Esophagus muscularis mucosa (tissue), 4 donors: Measurements from ENCODE around the gene ULK1. TPM values are rescaled to one million over a fixed set of nuclear protein-coding genes. Genes with fewer than 3 reads are reported as not detected.

Source experiments
- DNase-seq: peaks from one replicate; pipeline ENCODE4 v3.0.0-alpha.2; 2017; ENCODE audit errors: extremely low spot score
- H3K27ac ChIP-seq, 4 donors: fragments of 200-600 bp; sonication (generic); replicated peaks in 1 of 4; 1 replicate in 3 of 4; 2 replicates in 1 of 4; pipeline ENCODE4 v1.5.1; 2016 to 2019; ENCODE audit warnings: mild to moderate bottlenecking in 1 of 4
- H3K27me3 ChIP-seq, 4 donors: fragments of 200-600 bp; sonication (generic); one replicate each; pipeline versions ENCODE4 v1.5.1 to v1.6.0; 2016 to 2019
- H3K36me3 ChIP-seq, 4 donors: fragments of 200-600 bp; sonication (generic); one replicate each; pipeline ENCODE4 v1.5.1; 2016 to 2019
- H3K4me1 ChIP-seq, 4 donors: fragments of 200-600 bp; sonication (generic); one replicate each; pipeline ENCODE4 v1.5.1; 2016 to 2019
- H3K4me3 ChIP-seq, 4 donors: fragments of 200-600 bp; sonication (generic); 1 replicate in 2 of 4; 2 replicates in 2 of 4; pipeline ENCODE4 v1.5.1; 2016 to 2019; ENCODE audit warnings: mild to moderate bottlenecking in 4 of 4, moderate library complexity in 1 of 4
- H3K9me3 ChIP-seq, 4 donors: fragments of 200-600 bp; sonication (generic); 1 replicate in 3 of 4; 2 replicates in 1 of 4; pipeline ENCODE4 v1.5.1; 2016 to 2019
- EP300 ChIP-seq: sonication (generic); formaldehyde crosslinking; IDR thresholded peaks from one replicate; pipeline ENCODE4 v1.6.1; 2017; ENCODE audit warnings: antibody characterized with exemption
- POLR2A ChIP-seq: fragments of 450-650 bp; IDR thresholded peaks from one replicate; pipeline ENCODE4 v1.6.1; 2017; ENCODE audit warnings: antibody characterized with exemption, moderate library complexity, mild to moderate bottlenecking, low read depth
- POLR2AphosphoS5 ChIP-seq, 2 donors: sonication (generic); formaldehyde crosslinking; IDR thresholded peaks; one replicate each; pipeline ENCODE4 v1.6.1; 2017; ENCODE audit warnings: antibody characterized with exemption in 2 of 2
- WGBS: methylation state at CpG from one replicate; pipeline ENCODE4 v1.1.5; 2018; 5-methylcytosine and 5-hydroxymethylcytosine counted together
- intact Hi-C: fragments of 100-400 bp; cut with DNase I; formaldehyde crosslinking; loops from one replicate; pipeline ENCODE4 v1.15.1; 2023
- total RNA-seq, 4 donors: library from RNA; depleted of rRNA; stranded (reverse); fragments of >200 nt; gene quantifications; one replicate each; pipeline versions ENCODE4 v1.1.0 to v1.2.1, GENCODE V29; 2016
- TF ChIP-seq, protein P1 (sequence below), 3 experiments: fragments of 200-600 bp in 2 of 3; fragments of 450-650 bp in 1 of 3; sonication (generic) in 2 of 3; IDR thresholded peaks; one replicate each; pipeline ENCODE4 v1.5.1; 2017 to 2019; ENCODE audit warnings: antibody characterized with exemption in 3 of 3, mild to moderate bottlenecking in 2 of 3, moderate library complexity in 1 of 3

Gene ULK1
- total RNA-seq, 4 donors from 2014 or later = 18.4 to 37.5 (median 26.9) TPM

DNA sequence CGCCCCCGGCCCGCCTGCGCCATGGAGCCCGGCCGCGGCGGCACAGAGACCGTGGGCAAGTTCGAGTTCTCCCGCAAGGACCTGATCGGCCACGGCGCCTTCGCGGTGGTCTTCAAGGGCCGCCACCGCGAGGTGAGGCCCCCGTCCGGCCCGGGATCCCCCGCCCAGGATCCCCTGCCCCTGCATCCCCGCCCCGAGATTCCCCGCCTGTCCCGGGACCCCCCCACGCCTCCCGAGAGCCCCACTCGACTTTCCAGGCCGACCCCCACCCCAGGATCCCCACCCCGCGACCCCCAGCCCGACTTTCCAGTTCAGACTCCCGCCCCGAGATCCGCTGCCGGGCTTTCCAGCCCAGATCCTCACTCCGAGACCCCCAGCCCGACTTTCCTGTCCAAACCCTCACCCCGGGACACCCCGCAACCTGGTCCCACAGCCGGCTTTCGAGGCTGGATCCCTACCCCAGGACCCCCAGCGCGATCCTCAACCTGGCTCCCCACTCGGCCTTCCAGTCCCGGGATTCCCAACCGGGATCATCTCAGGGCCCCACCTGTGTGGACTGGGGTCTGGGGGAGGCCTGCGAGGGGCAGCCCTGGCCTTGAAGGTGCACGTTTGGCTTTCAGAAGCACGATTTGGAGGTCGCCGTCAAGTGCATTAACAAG lies 688 bp downstream of the ULK1 start:
- Histone ChIP-seq H3K4me3 (peak overlapping the region; percentile 67 to 82 (median 69)), H3K4me1 (peaks cover 28 to 56% (median 49%) of the 10 kb centered on the region in 4 donors), H3K27me3 (no peaks in the 10 kb centered on the region), H3K9me3 (no peaks in the 10 kb centered on the region), H3K36me3 (peaks cover 0 to 20% (median 14%) of the 10 kb centered on the region in 4 donors), H3K27ac (peak overlapping the region; percentile 95 to 99 (median 98))
- DNase-seq = no peak
- WGBS = 0% methylated on average over 7 of the region's 54 CpGs
- intact Hi-C loops = loop anchor here (5.0 kb wide), 1 partner anchor 52 kb away; the partner anchor contains the start of gene EP400
- TF ChIP-seq POLR2AphosphoS5 (IDR thresholded peaks at IDR 0.05) (no peak), EP300 (no peak), POLR2A (no peak)
- TF ChIP-seq, protein P1, sequence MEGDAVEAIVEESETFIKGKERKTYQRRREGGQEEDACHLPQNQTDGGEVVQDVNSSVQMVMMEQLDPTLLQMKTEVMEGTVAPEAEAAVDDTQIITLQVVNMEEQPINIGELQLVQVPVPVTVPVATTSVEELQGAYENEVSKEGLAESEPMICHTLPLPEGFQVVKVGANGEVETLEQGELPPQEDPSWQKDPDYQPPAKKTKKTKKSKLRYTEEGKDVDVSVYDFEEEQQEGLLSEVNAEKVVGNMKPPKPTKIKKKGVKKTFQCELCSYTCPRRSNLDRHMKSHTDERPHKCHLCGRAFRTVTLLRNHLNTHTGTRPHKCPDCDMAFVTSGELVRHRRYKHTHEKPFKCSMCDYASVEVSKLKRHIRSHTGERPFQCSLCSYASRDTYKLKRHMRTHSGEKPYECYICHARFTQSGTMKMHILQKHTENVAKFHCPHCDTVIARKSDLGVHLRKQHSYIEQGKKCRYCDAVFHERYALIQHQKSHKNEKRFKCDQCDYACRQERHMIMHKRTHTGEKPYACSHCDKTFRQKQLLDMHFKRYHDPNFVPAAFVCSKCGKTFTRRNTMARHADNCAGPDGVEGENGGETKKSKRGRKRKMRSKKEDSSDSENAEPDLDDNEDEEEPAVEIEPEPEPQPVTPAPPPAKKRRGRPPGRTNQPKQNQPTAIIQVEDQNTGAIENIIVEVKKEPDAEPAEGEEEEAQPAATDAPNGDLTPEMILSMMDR (IDR thresholded peaks at IDR 0.05) = no peak

DNA sequence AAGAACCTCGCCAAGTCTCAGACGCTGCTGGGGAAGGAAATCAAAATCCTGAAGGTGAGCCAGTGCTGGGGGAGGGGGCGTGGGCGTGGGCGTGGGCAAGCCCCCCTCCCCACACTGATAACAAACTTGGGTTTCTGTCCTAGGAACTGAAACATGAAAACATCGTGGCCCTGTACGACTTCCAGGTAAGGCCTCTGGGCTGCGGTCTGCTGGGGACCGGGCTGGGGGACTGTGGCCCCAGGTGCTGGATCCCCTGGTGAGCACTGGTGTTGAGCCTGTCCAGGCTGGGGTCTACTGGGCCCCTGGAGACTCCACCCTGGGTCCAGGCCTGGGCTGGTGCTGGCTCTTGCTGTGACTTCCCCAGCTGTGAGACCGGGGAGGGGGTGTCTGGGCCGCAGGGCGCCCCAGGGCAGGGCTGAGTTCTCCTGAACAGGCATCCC lies 1.2 kb downstream of the ULK1 start:
- Histone ChIP-seq H3K9me3 (no peaks in the 10 kb centered on the region), H3K36me3 (peaks cover 0 to 24% (median 16%) of the 10 kb centered on the region in 4 donors), H3K4me1 (peaks cover 34 to 61% (median 54%) of the 10 kb centered on the region in 4 donors), H3K27me3 (no peaks in the 10 kb centered on the region), H3K27ac (peak overlapping the region; percentile 95 to 99 (median 98)), H3K4me3 (peak overlapping the region; percentile 67 to 82 (median 69))
- no peak for DNase-seq
- WGBS = 0% methylated on average over 4 of the region's 12 CpGs
- intact Hi-C loops = loop anchor here (5.0 kb wide), 1 partner anchor 52 kb away; the partner anchor contains the start of gene EP400
- TF ChIP-seq POLR2A (no peak), EP300 (no peak), POLR2AphosphoS5 (IDR thresholded peaks at IDR 0.05) (no peak)
- TF ChIP-seq, protein P1 (IDR thresholded peaks at IDR 0.05) = no peak

DNA sequence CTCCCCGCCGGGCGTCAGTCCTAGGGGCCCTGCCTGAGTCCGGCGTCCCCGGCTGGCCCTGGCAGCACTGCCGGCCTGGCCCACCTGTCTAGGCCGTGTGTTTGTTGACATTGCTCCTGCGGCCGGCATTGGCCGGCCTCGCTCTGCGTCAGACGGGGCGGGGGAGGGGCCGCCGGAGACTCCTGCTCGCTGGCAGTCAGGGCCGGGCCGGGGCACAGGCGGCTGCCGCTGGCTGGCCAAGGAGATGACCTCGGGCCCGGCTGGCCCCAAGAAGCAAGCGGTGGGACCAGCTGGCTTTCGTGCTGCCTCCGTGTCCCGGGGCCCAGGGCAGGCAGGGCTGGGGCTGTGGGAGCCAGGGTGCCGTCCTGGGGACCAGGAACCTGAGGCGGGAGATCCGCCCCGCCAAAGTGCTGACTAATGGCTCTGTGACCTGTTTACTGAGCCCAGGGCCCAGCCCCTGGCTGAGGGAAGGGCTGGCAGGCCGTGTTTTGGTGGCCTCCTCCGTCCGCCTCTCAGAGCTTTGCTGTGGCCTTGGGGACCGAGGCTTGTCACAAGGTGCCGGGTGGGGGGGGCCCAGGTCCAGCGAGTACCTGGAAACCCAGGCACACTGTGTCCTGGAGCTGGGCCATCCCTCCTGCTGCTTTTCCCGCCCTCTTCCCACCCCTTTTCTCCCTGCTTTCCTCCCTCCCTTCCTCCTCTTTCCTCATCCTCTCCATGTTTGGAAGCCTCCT lies 1.8 kb downstream of the ULK1 start:
- peak; percentile 92 for TF ChIP-seq POLR2A
- TF ChIP-seq, protein P1 (IDR thresholded peaks at IDR 0.05) = no peak
- TF ChIP-seq EP300 = peak; percentile 57
- TF ChIP-seq POLR2AphosphoS5 (IDR thresholded peaks at IDR 0.05) = peak; percentile 94 to 98
- Histone ChIP-seq H3K4me1 (peaks cover 39 to 67% (median 60%) of the 10 kb centered on the region in 4 donors), H3K9me3 (no peaks in the 10 kb centered on the region), H3K27me3 (no peaks in the 10 kb centered on the region), H3K36me3 (peaks cover 0 to 25% (median 16%) of the 10 kb centered on the region in 4 donors), H3K4me3 (peak overlapping the region; percentile 67 to 82 (median 69)), H3K27ac (peak overlapping the region; percentile 95 to 99 (median 98))
- intact Hi-C loops = loop anchor here (5.0 kb wide), 1 partner anchor 51 kb away; the partner anchor contains the start of gene EP400
- DNase-seq = peak; percentile 96
- WGBS = 14% methylated on average over 2 of the region's 39 CpGs

DNA sequence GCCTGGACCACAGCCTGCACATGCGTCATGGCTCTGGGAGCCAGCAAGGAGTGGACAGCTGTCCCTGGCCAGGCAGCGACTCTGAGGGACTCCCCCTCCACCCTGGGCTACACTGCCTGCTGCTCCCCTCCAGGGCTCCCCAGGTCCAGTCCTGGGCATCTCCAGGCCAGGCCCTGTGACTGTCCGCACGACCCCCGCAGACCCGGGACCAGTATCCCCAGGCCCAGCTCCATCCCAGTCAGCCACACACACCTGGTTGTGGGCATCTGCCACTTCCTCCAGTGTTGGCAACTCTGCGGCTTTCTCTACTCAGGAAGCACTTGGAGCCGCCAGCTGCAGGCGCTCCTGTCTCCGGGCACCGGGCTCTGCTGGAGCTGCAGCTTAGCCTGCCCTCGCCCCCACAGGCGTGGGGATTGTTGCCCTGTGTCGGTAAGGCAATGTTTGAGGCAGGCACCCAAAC lies 2.4 kb downstream of the ULK1 start:
- peaks cover 45 to 73% (median 66%) of the 10 kb centered on the region in 4 donors for H3K4me1 ChIP-seq
- peak overlapping the region; percentile 67 to 82 (median 69) for H3K4me3 ChIP-seq
- WGBS = 50% methylated on average over 10 of the region's 14 CpGs
- H3K9me3 ChIP-seq = no peaks in the 10 kb centered on the region
- no peak for TF ChIP-seq POLR2A
- H3K27me3 ChIP-seq = no peaks in the 10 kb centered on the region
- DNase-seq = no peak
- H3K36me3 ChIP-seq = peaks cover 0 to 26% (median 17%) of the 10 kb centered on the region in 4 donors
- peak overlapping the region; percentile 95 to 99 (median 98) for H3K27ac ChIP-seq
- intact Hi-C loops = loop anchor here (5.0 kb wide), 1 partner anchor 50 kb away; the partner anchor contains the start of gene EP400

DNA sequence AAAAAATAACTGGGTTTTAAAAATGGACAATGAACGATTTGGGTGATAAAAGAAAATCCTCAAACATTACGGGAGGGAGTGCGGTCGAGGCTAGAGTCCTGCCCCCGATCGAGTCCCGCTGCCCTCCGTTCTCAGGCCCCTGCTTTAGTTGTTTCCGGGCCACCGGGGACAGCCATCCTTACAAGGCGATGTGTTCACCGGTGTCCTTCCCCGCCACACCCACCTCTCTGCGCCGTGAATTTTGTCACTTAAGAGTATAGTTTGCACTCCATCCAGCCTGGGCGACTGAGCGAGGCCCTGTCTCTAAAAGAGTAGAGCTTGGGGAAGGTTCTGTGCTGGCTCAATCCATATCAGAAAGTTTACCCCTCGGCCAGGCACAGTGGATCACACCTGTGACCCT lies 2.9 kb downstream of the ULK1 start:
- TF ChIP-seq, protein P1 (IDR thresholded peaks at IDR 0.05) = no peak
- TF ChIP-seq POLR2A = no peak
- no peak for TF ChIP-seq POLR2AphosphoS5 (IDR thresholded peaks at IDR 0.05)
- TF ChIP-seq EP300 = no peak
- H3K27me3 ChIP-seq = no peaks in the 10 kb centered on the region
- H3K27ac ChIP-seq = peak overlapping the region; percentile 95 to 99 (median 98)
- H3K9me3 ChIP-seq = no peaks in the 10 kb centered on the region
- H3K36me3 ChIP-seq = peaks cover 0 to 31% (median 17%) of the 10 kb centered on the region in 4 donors
- WGBS = 87% methylated on average over 18 of the region's 18 CpGs
- intact Hi-C loops = loop anchor here (5.0 kb wide), 1 partner anchor 50 kb away; the partner anchor contains the start of gene EP400
- no peak for DNase-seq
- peaks cover 49 to 78% (median 70%) of the 10 kb centered on the region in 4 donors for H3K4me1 ChIP-seq
- peak overlapping the region in 3 of 4 donors; percentile 67 to 82 (median 71) for H3K4me3 ChIP-seq
